Activated T-cell treated with anti-CD3 and anti-CD28 coated beads for 1 hour (primary cell): Measurements from ENCODE around the gene SOX11.

ENCODE experiments used
- DNase-seq: peaks from one replicate; pipeline ENCODE4 v3.0.0-alpha.2; 2020; ENCODE audit warnings: low read depth

SOX11 gene

GRCh38 chr2:5723791-5724735 lies 31.9 kb downstream of the SOX11 start:
- DNase-seq, result no peak

- no peak for DNase-seq
Measured at GRCh38 chr2:5725072-5725471, 32.9 kb downstream of the SOX11 start.

GRCh38 chr2:5725794-5726463 lies 33.7 kb downstream of the SOX11 start:
- DNase-seq, result no peak

- DNase-seq, result no peak
Measured at GRCh38 chr2:5727235-5727634, 35.1 kb downstream of the SOX11 start.

GRCh38 chr2:5729416-5729815 lies 37.2 kb downstream of the SOX11 start:
- DNase-seq, result no peak

- no peak for DNase-seq
Measured at GRCh38 chr2:5730386-5730785, 38.2 kb downstream of the SOX11 start.

GRCh38 chr2:5734859-5735520 lies 42.8 kb downstream of the SOX11 start:
- DNase-seq, result no peak

GRCh38 chr2:5735521-5735861 lies 43.3 kb downstream of the SOX11 start:
- no peak for DNase-seq

GRCh38 chr2:5736050-5736449 lies 43.9 kb downstream of the SOX11 start:
- no peak for DNase-seq

- no peak for DNase-seq
Measured at GRCh38 chr2:5736886-5737285, 44.7 kb downstream of the SOX11 start.

GRCh38 chr2:5740053-5740452 lies 47.9 kb downstream of the SOX11 start:
- no peak for DNase-seq

- DNase-seq, result no peak
Measured at GRCh38 chr2:5740817-5741216, 48.6 kb downstream of the SOX11 start.

GRCh38 chr2:5741242-5741641 lies 49.1 kb downstream of the SOX11 start:
- DNase-seq, result no peak

- no peak for DNase-seq
Measured at GRCh38 chr2:5742126-5742525, 49.9 kb downstream of the SOX11 start.

- no peak for DNase-seq
Measured at GRCh38 chr2:5748391-5748790, 56.2 kb downstream of the SOX11 start.

- DNase-seq, result no peak
Measured at GRCh38 chr2:5748946-5749345, 56.8 kb downstream of the SOX11 start.

GRCh38 chr2:5749347-5749746 lies 57.2 kb downstream of the SOX11 start:
- DNase-seq, result no peak
